HG02973 (cell line): Measurements from ENCODE around the gene TIMP3.
"Not testable (repeated sequence)": the region's sequence is repeated elsewhere in the genome, so short reads cannot be mapped to it uniquely, and the experiment has no call there.

Source experiments
- ATAC-seq: cut with Tn5 transposase; IDR thresholded peaks from one replicate; pipeline ENCODE4 v1.9.1; 2021; ENCODE audit warnings: moderate library complexity; ENCODE audit not compliant: unreplicated experiment

Gene TIMP3

DNA sequence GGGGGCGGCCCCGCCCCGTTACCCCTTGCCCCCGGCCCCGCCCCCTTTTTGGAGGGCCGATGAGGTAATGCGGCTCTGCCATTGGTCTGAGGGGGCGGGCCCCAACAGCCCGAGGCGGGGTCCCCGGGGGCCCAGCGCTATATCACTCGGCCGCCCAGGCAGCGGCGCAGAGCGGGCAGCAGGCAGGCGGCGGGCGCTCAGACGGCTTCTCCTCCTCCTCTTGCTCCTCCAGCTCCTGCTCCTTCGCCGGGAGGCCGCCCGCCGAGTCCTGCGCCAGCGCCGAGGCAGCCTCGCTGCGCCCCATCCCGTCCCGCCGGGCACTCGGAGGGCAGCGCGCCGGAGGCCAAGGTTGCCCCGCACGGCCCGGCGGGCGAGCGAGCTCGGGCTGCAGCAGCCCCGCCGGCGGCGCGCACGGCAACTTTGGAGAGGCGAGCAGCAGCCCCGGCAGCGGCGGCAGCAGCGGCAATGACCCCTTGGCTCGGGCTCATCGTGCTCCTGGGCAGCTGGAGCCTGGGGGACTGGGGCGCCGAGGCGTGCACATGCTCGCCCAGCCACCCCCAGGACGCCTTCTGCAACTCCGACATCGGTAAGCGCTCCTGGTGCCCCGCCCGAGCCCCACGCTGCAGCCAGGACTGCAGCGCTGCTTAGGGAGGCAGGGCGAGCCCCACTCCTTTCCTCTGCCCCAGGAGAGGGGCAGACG, at the start of gene TIMP3:
TSS of gene TIMP3 (plus strand) at position 169 of the 700 bp plus-strand sequence. CDS start at position 466, 297 bp downstream.
- ATAC-seq, result no peak

DNA sequence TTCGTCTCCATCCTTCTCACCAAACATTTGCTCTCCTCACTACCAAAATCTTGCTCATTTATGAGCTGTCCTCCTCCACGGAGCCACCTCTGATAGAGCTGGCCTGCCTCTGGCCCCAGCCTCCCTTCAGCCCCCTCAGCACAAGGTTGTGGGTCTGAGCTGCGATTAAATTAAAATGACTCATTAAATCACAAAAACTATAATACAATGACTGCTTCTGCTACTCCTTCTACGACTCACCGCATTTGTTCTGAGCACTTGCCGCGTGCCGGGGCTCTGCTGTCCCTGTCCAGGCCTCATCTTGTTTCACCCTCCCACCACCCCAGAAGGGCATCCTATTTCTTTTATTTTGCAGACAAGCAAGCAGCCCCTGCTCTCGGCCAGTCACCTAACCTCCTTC, 49.2 kb upstream of the TIMP3 start:
- no peak for ATAC-seq

DNA sequence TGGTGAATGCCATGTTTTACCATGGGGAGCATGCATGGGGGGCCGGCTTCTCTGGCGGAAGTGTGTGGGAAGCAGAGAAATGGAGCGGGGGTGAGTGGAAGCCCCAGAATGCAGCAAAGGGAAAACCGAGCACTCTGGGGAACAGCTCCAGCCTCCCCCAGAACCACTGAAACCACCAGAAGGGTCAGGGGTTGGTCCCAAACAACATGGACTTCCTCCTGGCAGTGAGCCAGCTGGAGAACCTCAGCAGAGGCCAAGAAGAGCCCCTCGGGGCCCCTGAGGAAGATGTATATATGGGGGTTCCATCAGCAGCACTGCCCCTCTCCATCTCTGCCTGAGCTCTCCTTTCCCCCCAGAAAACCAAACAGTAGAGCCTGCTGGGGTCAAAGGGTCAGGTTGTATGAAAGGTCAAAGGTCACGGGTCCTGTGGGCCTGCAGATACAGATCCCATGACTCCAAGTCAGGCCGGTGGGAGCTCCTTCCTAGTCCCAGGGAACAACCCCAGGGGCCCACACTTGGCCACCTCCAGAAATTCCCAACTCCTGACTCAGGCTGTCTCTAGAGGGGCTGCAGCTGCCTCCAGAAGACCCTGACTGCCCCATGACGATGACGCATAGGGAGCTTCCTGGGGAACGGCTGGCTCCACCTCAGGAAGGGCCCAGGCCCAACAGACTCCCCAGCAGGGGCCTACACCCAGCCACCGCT, 48.5 kb upstream of the TIMP3 start:
- ATAC-seq, result no peak

DNA sequence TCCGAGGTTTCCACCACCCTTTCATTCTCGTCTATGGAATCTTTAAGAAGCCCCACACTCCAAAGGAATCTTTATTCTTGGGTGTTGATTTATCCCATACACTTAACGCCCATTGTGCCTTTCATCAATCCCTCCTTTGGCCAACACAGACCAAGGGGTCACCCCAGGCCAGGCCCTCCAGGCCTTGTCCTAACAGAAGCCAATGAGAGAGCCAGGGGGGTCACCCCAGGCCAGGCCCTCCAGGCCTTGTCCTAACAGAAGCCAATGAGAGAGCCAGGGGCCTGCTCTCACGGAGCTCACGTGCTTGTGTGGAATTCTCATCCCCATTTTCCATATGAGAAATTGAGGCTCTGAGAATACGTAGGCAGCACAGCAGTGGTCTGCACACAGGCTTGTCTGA, 47.9 kb upstream of the TIMP3 start:
- ATAC-seq, result no peak

DNA sequence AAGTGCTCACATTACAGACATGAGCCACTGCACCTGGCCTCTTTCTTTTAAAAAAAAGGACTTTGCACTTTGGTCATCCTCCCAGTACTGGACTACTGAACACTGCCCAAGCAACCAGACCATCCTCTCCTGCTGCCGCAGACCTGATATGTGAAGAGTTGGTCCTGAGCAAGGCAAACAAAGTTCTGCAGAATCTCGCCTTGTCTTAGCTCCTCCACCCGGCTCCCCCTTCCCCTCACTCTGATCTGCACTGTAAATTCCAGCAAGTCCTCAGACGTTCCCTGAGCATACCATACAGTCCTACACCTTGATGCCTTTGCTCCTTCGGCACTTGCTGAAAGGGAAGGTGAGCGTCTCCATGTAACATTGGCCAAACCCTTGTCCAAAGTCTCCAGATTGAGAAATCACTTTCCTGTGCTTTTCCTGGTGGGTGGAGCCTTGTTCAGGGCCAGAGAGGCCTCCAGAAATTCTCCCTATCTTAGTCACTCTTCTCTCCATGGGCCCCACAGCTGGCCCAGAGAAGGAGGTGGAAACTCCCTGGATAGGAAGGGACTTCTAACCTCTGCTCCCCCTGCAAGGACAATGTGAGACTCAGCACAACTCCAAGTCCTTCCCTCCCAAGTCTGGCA, 47.0 kb upstream of the TIMP3 start:
- no peak for ATAC-seq

DNA sequence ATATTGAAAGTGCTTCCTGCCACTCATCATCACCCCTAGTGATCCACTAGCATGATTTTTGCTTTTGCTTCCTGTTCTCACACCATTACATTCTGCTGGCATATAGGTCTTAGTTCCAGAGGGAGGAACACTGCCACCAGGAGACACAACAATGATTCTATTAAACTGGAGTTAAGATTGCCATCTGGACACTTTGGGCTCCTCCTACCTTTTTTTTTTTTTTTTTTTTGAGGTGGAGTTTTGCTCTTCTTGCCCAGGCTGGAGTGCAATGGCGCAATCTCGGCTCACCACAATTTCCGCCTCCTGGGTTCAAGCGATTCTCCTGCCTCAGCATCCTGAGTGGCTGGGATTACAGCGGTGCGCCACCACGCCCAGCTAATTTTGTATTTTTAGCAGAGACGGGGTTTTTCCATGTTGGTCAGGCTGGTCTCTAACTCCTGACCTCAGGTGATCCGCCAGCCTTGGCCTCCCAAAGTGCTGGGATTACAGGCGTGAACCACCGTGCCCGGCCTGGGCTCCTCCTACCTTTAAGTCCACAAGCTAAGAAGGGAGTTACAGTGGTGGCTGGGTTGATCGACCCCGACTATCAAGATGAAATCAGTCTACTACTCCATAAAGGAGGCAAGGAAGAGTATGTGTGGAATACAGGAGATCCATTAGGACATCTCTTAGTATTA, 44.3 kb upstream of the TIMP3 start:
- ATAC-seq, result not testable (repeated sequence)

DNA sequence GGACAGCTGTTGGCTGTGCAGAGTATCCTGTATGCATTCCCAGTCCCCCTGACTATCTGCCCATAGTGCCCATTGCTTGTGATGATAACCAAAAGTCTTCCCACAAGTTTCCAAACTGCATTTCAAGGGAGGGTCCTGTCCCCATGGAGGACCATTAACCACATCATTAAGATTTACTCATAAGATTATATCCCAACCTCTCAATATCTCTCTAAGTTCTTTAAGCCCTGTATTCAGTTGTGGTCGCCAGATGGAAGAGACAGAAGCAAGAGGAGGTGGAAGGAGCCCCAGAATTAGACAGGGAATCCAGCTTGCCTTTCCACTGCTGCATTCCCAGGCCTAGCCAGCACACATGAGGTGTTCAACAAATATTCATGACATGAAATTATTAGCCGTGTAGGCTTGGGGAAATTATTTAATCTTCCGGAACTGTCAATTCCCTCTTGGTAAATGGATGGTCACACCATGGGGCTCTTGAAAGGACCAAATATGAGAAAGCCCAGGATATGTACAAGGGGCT, 42.6 kb upstream of the TIMP3 start:
- ATAC-seq, result no peak

DNA sequence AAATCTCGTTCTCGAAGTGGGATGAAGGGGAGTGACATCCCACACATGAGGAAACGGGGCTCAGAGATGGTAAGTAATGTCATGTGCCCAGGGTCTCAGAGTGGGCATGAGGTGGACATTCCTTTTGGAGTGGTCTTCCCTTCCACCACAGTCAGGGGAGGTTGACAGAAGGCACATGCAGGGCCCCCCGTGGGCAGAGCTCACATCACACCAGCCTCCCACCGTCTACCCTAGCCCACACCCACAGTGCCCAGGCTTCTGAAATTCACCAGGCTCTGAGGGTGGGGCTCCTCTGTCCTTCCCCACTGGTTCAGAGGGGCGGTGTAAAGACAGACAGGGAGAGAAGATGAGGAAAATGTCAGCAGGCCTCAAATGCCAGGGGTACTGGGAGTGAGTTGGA, 41.1 kb upstream of the TIMP3 start:
- no peak for ATAC-seq

DNA sequence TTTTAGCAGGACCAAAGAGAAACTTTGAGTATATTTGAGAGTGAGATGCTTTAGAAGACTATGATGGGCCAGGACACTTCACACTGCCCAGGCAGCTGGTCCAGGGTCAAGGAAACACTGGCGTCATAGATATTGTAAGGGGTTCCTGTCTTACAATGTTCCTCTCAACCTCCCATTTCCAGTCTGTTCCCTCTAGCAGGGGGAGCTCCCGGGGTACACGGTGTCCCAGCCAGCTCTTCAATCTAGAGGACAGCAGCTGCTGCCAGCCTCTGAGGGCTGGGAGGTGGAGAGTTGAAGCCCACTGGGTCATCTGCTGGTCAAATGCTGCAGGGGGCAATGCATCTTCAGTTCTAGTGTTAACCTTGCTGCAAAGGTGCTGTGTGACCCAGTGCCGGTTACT, 40.7 kb upstream of the TIMP3 start:
- no peak for ATAC-seq

DNA sequence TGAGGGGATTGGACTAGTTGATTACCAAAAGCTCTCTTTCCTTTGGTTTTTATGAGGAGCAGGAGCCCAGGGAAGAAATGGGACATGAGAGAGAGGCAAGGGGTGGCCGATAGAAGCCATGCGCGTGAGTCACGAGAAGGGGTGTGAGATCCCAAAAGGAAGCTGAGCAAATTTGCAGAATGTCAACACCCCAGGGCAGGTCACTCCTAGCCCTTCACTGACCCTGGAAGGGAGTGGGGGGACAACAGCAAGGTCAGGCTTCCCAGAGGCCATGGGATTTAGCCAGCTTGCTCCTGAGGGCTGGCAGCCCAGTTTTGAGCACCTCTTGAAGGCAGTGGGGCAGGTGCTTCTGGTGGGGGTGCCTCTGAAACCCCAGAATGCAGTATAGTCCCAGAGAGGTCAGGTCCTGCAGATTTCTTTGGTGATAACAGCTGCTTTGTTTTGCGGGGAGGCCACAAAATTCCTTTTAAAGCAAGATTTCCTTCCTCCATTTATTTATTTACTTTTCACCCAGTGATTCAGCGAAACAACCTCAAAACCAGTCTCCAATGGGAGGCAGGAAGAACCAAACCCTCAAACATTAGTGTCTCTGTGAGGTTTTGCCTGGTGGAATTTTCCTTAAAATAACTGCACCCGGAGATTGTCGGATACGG, 40.1 kb upstream of the TIMP3 start:
- ATAC-seq, result no peak

DNA sequence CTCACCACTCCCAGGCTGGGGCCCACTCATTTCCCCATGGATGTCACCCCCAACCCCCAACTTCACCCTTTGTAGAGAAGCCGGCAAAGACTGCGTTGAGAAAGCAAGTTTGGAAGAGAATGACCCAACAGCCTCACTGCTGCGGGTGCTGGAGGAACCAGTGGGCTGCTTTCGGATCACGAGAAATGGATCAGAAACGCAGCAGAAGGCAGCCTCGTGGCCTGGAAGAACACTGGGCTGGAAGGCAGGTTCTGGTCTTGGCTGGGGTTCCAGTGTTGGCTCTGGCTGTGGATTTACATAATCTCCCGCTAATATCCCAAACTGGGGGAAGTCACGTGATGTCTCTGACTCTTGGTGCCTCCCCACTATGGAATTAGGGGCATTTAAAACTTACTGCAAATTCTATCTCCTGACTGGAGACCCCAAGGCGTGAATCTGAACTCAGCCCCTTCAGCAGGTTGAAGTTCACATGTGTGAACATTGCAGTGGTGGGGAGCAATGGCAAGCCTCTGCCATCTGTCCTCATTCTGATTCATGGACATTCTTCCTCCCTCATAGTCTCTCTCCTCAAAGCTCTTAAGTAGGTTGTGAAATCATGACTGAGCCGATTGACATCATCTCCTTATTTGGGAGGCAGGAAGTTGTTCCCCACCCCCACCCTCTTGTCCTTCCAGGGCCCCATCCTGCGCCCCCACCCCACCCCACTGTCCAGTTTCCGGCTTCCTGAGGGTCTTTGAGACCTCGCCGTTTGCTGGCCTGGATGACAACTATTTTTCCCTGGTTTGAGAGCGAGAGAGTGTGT, 37.0 kb upstream of the TIMP3 start:
- ATAC-seq, result no peak

DNA sequence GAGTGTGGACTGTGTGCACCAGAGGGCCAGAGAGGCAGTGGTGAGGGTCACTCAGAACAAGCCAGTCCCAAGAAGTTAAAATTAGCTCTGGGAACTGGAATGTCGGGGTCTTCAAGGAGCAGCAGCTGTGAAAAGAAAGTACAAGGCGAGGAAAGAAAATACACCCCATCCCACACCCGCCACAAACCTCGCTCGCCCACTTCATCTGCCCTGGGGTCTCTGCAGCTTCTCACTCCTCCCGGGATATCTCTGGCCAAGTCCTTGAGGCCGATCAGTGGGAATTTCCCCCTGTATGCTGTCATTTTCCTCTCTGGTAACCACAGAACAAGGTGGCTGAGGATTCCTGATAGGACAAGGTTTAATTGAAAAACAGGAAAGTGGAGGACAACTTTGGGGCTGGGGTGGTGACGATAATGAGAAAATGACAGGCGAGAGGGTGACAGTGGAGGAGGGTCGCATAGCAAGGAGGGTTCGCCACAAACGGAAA, 36.3 kb upstream of the TIMP3 start:
- no peak for ATAC-seq

DNA sequence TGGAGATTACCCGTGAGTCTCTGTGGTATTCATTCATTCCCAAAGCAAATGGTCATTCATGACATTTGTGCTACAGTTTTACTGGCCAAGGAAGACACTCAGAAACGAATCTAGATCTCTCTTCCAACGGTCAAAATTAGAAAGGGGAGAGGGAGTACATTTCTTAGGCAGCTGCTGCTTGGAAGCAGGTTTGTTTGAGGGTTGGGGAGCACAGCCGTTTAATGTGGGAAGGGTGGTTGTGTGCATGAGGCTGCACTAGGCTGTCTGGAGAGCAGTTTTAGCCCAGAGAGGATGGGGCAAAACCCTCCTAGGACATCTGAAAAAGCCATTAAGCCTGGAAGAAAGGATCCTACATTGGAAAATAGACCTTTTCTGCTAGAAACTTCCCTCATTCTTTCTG, 29.7 kb upstream of the TIMP3 start:
- ATAC-seq, result no peak

DNA sequence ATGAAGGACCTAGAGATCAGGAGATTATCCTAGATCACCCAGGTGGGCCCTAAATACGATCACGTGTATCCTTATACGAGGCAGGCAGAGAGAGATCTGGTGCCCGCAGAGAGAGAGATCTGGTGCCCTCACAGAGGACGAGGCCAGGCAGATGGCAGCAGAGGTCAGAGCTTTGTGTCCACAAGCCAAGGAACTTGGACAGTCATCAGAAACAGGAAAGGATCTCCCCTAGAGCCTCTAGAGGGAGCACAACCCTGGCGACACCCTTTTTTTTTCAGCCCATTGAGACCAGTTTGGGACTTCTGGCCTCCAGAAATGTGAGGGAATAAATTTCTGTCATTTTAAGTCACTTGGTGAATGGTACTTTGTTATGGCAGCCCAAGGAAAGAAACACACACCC, 25.5 kb upstream of the TIMP3 start:
- ATAC-seq, result no peak

DNA sequence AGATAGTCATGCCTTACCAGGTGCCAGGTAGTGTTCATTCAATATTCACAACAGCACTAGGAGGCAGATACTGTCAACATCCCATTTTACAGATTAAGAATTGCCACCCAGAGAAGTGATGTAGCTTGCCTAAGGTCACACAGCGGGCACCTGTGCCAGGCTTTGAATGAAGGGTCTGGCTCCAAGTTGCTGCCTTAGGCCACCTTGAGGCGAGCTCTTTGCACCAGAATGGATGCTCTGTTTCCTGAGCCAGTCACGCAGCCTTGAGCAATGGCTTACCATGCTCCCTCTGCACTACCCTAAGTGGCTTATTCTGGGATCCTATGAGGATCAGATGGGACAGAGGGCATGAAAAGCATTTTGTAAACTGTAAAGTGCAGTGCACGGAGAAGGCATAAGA, 25.1 kb upstream of the TIMP3 start:
- no peak for ATAC-seq

DNA sequence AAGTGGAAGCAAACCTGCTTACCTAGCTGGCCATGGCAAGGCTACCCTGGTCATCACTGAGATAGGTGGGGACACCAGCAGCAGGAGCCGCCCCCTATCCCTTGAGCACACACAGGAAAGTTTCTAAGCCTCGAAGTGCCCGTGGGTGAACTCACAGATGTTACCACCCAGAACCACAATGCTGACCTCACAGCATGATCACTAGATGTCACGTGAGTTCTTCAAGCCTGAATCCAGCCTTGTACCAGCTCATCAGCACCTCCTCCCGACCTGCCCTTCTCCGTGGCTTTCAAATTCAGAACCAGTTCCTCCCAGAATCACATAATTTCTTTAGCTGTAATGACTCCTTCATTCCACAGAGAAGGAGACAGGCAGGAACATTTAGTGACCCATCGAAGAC, 24.7 kb upstream of the TIMP3 start:
- no peak for ATAC-seq

DNA sequence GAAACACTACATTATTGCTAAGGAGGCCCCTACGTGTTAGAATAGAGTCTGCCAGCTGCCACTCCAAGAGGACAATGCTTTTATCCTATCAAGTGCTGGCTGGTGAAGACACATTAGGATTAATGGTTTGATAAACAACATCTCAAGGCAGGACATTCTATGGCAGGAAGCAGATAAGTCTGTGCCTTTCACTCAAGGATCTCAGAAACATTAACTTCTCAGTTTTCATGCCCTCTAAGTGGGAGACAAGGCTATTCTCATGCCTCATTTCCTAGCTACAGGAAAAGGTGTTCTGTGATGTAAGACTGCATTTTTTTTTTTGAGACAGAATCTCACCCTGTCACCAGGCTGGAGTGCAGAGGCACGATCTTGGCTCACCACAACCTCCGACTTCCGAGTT, 23.5 kb upstream of the TIMP3 start:
- ATAC-seq, result no peak

DNA sequence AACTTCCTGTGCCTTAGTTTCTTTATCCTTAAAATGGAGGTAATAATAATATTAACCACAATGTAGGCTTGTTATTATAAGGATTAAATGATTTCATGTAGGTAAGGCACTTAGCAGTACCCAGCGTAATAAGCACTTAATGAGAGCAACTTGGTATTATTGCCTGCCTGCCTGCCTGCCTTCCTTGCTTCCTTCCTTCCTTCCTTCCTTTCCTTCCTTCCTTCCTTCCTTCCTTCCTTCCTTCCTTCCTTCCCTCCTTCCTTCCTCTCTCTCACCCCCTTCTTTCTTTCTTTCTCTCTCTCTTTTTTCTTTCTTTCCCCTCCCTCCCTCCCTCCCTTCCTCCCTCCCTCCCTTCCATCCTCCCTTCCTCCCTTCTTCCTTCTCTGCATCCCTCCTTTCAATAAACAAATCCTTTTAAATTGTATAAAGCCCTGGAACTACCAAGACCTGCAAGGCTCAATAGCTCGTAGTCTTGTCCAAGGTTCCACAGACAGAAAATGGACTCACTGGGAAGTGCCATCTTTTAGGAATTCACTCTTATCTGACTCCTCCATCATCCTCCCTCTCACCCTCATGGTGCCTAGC, 20.7 kb upstream of the TIMP3 start:
- no peak for ATAC-seq

DNA sequence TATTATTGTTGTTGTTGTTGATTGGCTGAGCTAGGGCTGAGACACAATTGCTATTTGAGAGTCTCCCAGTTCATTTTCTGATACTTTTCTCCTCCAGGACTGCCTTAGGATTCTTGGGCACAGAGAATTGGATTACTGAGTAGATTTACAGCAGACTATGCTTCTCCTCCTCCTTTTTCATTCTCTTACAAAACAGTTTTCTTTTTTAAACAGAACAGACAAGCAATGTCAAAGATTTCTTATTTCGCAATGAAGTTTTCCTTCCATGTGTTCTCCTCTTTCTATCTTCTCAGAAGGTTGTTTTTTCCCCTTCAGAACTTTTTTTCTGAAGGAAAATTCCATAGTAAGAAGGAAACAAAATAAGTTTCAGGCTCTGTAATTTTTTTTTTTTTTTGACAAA, 19.8 kb upstream of the TIMP3 start:
- ATAC-seq, result no peak
